WTC11 (cell line): ENCODE results near the gene RBM47. TPM values are rescaled to one million over a fixed set of nuclear protein-coding genes. Genes with fewer than 3 reads are reported as not detected.

Experiments
- ATAC-seq: fragments of 200-7000 bp; cut with Tn5 transposase; 2 replicates; pipeline ENCODE4 v1.10.0; 2021; ENCODE audit warnings: mild to moderate bottlenecking, moderate library complexity
- CTCF ChIA-PET: fragments of 300-600 bp; sonication (Branson Sonifier 250); formaldehyde crosslinking; loops from one replicate; lab custom pipeline; 2021; ENCODE audit warnings: antibody characterized with exemption; lab: Charles Lee
- POLR2A ChIA-PET: fragments of 350-600 bp; sonication (Branson Sonifier 250); formaldehyde crosslinking; loops from one replicate; lab custom pipeline; 2021; ENCODE audit warnings: antibody characterized with exemption; lab: Charles Lee
- DNase-seq: peaks from one replicate; pipeline ENCODE4 v3.0.0; 2021; ENCODE audit warnings: low spot score
- H3K27ac Mint-ChIP-seq: 2 replicates; pipeline ENCODE4 v1.8.0; 2021; ENCODE audit warnings: mixed read lengths
- H3K27me3 Mint-ChIP-seq: 2 replicates; pipeline ENCODE4 v1.8.0; 2021; ENCODE audit warnings: low read depth, mild to moderate bottlenecking, moderate library complexity, mixed read lengths
- H3K36me3 Mint-ChIP-seq: 2 replicates; pipeline ENCODE4 v1.8.0; 2021; ENCODE audit warnings: mixed read lengths
- H3K4me1 Mint-ChIP-seq: 2 replicates; pipeline ENCODE4 v1.8.0; 2022; ENCODE audit warnings: mixed read lengths
- H3K4me3 Mint-ChIP-seq: 2 replicates; pipeline ENCODE4 v1.8.0; 2021; ENCODE audit warnings: mild to moderate bottlenecking, moderate library complexity, mixed read lengths
- H3K9me3 Mint-ChIP-seq: 2 replicates; pipeline ENCODE4 v1.8.0; 2021; ENCODE audit warnings: mixed read lengths
- CREM ChIP-seq: sonication (generic); formaldehyde crosslinking; IDR thresholded peaks from 2 replicates; pipeline ENCODE4 v1.8.1; 2022; ENCODE audit warnings: mild to moderate bottlenecking, missing genetic modification reagents, moderate library complexity
- ESRRA ChIP-seq: sonication (generic); formaldehyde crosslinking; IDR thresholded peaks from 2 replicates; pipeline ENCODE4 v1.8.1; 2022; ENCODE audit warnings: mild to moderate bottlenecking, missing genetic modification reagents, borderline replicate concordance
- GTF2I ChIP-seq: fragments of 250-450 bp; sonication (Bioruptor Pico); conservative IDR thresholded peaks from 2 replicates; pipeline ENCODE4 v1.4.0; 2021; ENCODE audit warnings: mild to moderate bottlenecking
- MXD4 ChIP-seq: fragments of 250-450 bp; sonication (Bioruptor Pico); IDR thresholded peaks from 2 replicates; pipeline ENCODE4 v1.8.0; 2021; ENCODE audit warnings: mild to moderate bottlenecking, moderate library complexity, borderline replicate concordance
- ZNF121 ChIP-seq: sonication (generic); formaldehyde crosslinking; IDR thresholded peaks from 2 replicates; pipeline ENCODE4 v1.8.0; 2023; ENCODE audit warnings: missing genetic modification reagents
- total RNA-seq: library from RNA; stranded (reverse); gene quantifications from 3 replicates; pipeline ENCODE4 v1.2.3, GENCODE V29; 2021
- TF ChIP-seq, protein P1 (sequence below): sonication (generic); formaldehyde crosslinking; IDR thresholded peaks from 2 replicates; pipeline ENCODE4 v1.8.0; 2023; ENCODE audit warnings: missing genetic modification reagents
- TF ChIP-seq, protein P2 (sequence below): fragments of 250-450 bp; sonication (Bioruptor Pico); conservative IDR thresholded peaks from 2 replicates; pipeline ENCODE4 v1.9.0; 2021; ENCODE audit warnings: mild to moderate bottlenecking
- TF ChIP-seq, protein P3 (sequence below): sonication (generic); formaldehyde crosslinking; IDR thresholded peaks from 2 replicates; pipeline ENCODE4 v1.8.0; 2023; ENCODE audit warnings: missing genetic modification reagents, mild to moderate bottlenecking, borderline replicate concordance
- TF ChIP-seq, protein P4 (sequence below): sonication (generic); formaldehyde crosslinking; IDR thresholded peaks from 2 replicates; pipeline ENCODE4 v1.8.0; 2022; ENCODE audit warnings: mild to moderate bottlenecking, missing genetic modification reagents
- TF ChIP-seq, protein P5 (sequence below): sonication (generic); formaldehyde crosslinking; IDR thresholded peaks from 2 replicates; pipeline ENCODE4 v1.8.0; 2022; ENCODE audit warnings: missing genetic modification reagents
- TF ChIP-seq, protein P6 (sequence below): sonication (generic); formaldehyde crosslinking; IDR thresholded peaks from 2 replicates; pipeline ENCODE4 v1.8.1; 2022; ENCODE audit warnings: mild to moderate bottlenecking, missing genetic modification reagents, moderate library complexity, borderline replicate concordance
- TF ChIP-seq, protein P7 (sequence below): sonication (generic); formaldehyde crosslinking; IDR thresholded peaks from 2 replicates; pipeline ENCODE4 v1.8.1; 2022; ENCODE audit warnings: low read depth, mild to moderate bottlenecking, moderate library complexity, missing genetic modification reagents, borderline replicate concordance

RBM47 gene
- total RNA-seq, 1 experiment from 2014 or later, result 97.9 TPM

DNA sequence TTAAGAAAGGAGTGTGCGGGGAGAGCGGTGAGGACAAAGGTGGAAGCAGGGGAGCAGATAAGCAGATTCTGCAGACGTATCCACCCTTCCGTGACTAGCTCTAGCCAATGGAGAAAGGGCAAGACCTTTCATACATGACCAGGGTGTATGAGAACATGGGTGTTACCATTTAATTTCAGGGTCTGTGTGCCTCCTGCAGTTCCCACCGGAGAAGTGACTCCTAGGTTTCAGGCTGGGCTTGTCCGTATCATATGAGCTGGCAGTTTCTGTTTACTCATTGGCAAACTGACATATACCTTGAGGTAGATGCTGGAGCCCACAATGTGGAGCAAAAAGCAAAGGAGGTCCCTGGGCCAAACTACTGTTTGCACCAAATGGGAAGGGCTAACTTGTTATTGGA is 6.8 kb downstream of the RBM47 start:
- H3K9me3 Mint-ChIP-seq, result no peaks in the 10 kb centered on the region
- ATAC-seq (no peak), DNase-seq (no peak)
- H3K27me3 Mint-ChIP-seq, result no peaks in the 10 kb centered on the region
- POLR2A ChIA-PET, result no interaction called here
- CTCF ChIA-PET, result interaction anchor here (1.0 kb wide), 1 partner anchor 9 kb away, joined by 4 read pairs; no protein-coding TSS in a partner anchor
- H3K36me3 Mint-ChIP-seq, result peaks cover 25% of the 10 kb centered on the region
- H3K4me1 Mint-ChIP-seq, result peaks cover 80% of the 10 kb centered on the region
- peak overlapping the region; percentile 91 for H3K27ac Mint-ChIP-seq
- no peak overlapping the region for H3K4me3 Mint-ChIP-seq
- TF ChIP-seq, protein P1, sequence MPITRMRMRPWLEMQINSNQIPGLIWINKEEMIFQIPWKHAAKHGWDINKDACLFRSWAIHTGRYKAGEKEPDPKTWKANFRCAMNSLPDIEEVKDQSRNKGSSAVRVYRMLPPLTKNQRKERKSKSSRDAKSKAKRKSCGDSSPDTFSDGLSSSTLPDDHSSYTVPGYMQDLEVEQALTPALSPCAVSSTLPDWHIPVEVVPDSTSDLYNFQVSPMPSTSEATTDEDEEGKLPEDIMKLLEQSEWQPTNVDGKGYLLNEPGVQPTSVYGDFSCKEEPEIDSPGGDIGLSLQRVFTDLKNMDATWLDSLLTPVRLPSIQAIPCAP (CRISPR knock-in tag), result no peak
- no peak for TF ChIP-seq ESRRA (CRISPR knock-in tag)

DNA sequence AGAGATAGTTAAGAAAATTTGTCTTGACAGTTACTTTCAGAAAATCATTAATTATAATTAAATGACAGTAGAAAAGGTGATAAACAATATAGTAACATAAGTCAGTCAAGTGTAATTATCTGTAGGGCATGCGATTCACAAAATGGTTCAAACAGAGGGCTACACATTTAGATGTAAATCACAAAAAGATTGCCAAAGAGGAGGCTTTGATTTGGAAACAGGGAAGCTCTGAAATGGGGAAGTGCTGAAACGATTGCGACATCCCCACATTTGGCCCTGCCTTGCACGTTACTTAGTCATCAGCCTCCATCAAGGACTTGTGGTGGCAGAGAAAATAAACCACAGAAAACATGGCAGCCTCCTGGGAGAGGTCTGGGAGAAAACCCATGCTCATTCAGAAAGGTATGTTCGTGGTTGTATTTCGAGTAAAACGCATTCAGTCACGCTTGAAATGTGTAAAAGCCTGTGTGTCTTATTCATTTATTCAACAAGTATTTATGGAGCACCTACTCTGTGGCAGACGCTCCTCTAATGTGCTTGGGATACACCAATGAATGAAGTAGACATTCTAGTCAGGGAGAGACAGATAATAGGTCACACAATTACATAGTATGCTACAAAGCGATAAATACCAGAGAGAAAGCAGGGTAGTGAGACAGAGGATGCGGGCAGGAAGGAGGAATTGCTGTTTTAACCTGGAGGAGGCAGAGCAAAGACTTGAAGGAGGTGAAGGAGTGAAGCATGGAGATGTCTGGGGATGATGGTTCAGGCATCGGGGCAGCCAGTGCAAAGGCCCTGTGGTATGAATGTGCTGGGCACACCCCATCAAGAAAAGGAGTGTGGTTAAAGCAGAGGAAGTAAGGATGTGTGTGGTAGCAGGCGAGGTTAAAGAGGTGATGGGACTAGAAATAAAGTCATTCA is 7.8 kb downstream of the RBM47 start:
- CTCF ChIA-PET, result interaction anchor here (1.0 kb wide), 1 partner anchor 10 kb away, joined by 4 read pairs; no protein-coding TSS in a partner anchor
- H3K27ac Mint-ChIP-seq, result peak overlapping the region; percentile 91
- DNase-seq, result peak; percentile 22

DNA sequence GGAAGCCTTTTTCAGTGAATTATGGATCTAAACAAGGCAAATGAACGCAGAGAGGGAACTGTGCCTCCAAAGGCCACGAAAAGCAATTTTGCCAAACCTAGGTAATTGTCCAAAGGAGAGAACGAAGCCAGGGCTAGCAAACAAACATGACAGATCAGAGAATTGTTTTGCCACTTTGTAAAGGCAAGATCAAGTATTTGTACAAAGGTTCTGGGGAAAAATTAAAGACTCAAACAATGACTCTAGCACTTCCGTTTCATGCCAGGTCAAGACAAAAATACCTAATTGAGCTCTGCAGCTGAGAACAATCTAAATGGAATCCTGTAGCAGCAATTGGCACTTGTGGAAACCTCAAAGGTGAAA is 8.5 kb downstream of the RBM47 start:
- Mint-ChIP-seq H3K4me3 (no peak overlapping the region), H3K27me3 (no peaks in the 10 kb centered on the region), H3K36me3 (peaks cover 21% of the 10 kb centered on the region), H3K27ac (peak overlapping the region; percentile 85; the same call in 1 of the 2 replicates), H3K4me1 (peaks cover 67% of the 10 kb centered on the region), H3K9me3 (no peaks in the 10 kb centered on the region)
- ATAC-seq (no peak), DNase-seq (no peak)
- ChIA-PET POLR2A (no interaction called here), CTCF (no interaction called here)
- TF ChIP-seq, protein P2, sequence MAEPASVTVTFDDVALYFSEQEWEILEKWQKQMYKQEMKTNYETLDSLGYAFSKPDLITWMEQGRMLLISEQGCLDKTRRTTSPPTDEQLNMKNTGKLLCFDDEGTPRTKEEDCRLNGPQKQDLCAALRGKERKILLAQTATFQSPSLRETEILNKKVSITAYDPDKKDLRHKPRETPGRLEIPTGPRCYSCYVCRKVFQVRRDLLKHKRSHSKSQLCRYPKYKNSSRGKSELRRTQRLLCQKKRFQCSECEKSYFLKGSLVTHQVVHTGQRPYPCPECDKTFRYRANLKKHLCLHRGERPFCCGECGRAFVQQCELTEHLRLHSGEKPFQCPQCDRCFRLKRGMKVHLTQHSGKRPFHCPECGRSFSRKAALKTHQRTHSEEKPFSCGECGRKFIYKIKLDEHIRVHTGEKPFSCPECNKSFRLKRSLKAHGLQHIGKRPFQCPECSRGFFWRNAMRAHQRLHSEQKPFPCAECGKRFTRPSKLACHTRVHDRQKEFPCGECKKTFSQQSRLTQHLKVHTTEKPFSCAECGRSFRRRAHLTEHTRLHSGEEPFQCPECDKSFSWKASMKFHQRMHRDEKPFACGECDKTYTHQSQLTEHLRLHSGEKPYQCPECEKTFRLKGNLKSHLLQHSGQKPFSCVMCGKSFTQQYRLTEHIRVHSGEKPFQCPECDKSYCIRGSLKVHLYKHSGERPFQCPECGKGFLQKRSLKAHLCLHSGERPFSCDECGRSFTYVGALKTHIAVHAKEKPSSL (CRISPR knock-in tag), result no peak
- TF ChIP-seq CREM (CRISPR knock-in tag) (no peak), MXD4 (CRISPR knock-in tag) (no peak)
- TF ChIP-seq, protein P3, sequence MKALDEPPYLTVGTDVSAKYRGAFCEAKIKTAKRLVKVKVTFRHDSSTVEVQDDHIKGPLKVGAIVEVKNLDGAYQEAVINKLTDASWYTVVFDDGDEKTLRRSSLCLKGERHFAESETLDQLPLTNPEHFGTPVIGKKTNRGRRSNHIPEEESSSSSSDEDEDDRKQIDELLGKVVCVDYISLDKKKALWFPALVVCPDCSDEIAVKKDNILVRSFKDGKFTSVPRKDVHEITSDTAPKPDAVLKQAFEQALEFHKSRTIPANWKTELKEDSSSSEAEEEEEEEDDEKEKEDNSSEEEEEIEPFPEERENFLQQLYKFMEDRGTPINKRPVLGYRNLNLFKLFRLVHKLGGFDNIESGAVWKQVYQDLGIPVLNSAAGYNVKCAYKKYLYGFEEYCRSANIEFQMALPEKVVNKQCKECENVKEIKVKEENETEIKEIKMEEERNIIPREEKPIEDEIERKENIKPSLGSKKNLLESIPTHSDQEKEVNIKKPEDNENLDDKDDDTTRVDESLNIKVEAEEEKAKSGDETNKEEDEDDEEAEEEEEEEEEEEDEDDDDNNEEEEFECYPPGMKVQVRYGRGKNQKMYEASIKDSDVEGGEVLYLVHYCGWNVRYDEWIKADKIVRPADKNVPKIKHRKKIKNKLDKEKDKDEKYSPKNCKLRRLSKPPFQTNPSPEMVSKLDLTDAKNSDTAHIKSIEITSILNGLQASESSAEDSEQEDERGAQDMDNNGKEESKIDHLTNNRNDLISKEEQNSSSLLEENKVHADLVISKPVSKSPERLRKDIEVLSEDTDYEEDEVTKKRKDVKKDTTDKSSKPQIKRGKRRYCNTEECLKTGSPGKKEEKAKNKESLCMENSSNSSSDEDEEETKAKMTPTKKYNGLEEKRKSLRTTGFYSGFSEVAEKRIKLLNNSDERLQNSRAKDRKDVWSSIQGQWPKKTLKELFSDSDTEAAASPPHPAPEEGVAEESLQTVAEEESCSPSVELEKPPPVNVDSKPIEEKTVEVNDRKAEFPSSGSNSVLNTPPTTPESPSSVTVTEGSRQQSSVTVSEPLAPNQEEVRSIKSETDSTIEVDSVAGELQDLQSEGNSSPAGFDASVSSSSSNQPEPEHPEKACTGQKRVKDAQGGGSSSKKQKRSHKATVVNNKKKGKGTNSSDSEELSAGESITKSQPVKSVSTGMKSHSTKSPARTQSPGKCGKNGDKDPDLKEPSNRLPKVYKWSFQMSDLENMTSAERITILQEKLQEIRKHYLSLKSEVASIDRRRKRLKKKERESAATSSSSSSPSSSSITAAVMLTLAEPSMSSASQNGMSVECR (CRISPR knock-in tag), result no peak
- TF ChIP-seq, protein P4, sequence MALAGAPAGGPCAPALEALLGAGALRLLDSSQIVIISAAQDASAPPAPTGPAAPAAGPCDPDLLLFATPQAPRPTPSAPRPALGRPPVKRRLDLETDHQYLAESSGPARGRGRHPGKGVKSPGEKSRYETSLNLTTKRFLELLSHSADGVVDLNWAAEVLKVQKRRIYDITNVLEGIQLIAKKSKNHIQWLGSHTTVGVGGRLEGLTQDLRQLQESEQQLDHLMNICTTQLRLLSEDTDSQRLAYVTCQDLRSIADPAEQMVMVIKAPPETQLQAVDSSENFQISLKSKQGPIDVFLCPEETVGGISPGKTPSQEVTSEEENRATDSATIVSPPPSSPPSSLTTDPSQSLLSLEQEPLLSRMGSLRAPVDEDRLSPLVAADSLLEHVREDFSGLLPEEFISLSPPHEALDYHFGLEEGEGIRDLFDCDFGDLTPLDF (CRISPR knock-in tag), result no peak

More for the DNA sequence above, 7.8 kb downstream of the RBM47 start:
- no peak overlapping the region for H3K4me3 Mint-ChIP-seq
- no peaks in the 10 kb centered on the region for H3K27me3 Mint-ChIP-seq
- H3K36me3 Mint-ChIP-seq, result peaks cover 23% of the 10 kb centered on the region
- H3K4me1 Mint-ChIP-seq, result peaks cover 73% of the 10 kb centered on the region
- TF ChIP-seq ZNF121 (CRISPR knock-in tag) (0 out of 2 replicates have a peak, but pooled peaks have one; percentile 28), GTF2I (CRISPR knock-in tag) (peak; percentile 76; the same call in 1 of the 2 replicates)
- TF ChIP-seq, protein P5, sequence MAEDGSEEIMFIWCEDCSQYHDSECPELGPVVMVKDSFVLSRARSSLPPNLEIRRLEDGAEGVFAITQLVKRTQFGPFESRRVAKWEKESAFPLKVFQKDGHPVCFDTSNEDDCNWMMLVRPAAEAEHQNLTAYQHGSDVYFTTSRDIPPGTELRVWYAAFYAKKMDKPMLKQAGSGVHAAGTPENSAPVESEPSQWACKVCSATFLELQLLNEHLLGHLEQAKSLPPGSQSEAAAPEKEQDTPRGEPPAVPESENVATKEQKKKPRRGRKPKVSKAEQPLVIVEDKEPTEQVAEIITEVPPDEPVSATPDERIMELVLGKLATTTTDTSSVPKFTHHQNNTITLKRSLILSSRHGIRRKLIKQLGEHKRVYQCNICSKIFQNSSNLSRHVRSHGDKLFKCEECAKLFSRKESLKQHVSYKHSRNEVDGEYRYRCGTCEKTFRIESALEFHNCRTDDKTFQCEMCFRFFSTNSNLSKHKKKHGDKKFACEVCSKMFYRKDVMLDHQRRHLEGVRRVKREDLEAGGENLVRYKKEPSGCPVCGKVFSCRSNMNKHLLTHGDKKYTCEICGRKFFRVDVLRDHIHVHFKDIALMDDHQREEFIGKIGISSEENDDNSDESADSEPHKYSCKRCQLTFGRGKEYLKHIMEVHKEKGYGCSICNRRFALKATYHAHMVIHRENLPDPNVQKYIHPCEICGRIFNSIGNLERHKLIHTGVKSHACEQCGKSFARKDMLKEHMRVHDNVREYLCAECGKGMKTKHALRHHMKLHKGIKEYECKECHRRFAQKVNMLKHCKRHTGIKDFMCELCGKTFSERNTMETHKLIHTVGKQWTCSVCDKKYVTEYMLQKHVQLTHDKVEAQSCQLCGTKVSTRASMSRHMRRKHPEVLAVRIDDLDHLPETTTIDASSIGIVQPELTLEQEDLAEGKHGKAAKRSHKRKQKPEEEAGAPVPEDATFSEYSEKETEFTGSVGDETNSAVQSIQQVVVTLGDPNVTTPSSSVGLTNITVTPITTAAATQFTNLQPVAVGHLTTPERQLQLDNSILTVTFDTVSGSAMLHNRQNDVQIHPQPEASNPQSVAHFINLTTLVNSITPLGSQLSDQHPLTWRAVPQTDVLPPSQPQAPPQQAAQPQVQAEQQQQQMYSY (CRISPR knock-in tag), result no peak
- TF ChIP-seq, protein P6, sequence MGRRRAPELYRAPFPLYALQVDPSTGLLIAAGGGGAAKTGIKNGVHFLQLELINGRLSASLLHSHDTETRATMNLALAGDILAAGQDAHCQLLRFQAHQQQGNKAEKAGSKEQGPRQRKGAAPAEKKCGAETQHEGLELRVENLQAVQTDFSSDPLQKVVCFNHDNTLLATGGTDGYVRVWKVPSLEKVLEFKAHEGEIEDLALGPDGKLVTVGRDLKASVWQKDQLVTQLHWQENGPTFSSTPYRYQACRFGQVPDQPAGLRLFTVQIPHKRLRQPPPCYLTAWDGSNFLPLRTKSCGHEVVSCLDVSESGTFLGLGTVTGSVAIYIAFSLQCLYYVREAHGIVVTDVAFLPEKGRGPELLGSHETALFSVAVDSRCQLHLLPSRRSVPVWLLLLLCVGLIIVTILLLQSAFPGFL (CRISPR knock-in tag), result no peak
- TF ChIP-seq, protein P7, sequence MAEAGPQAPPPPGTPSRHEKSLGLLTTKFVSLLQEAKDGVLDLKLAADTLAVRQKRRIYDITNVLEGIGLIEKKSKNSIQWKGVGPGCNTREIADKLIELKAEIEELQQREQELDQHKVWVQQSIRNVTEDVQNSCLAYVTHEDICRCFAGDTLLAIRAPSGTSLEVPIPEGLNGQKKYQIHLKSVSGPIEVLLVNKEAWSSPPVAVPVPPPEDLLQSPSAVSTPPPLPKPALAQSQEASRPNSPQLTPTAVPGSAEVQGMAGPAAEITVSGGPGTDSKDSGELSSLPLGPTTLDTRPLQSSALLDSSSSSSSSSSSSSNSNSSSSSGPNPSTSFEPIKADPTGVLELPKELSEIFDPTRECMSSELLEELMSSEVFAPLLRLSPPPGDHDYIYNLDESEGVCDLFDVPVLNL (CRISPR knock-in tag), result no peak
- peak; percentile 52 for ATAC-seq
- no peaks in the 10 kb centered on the region for H3K9me3 Mint-ChIP-seq
- POLR2A ChIA-PET, result no interaction called here
